K562 (cell line): ENCODE results near the gene IQCK. TPM values are rescaled to one million over a fixed set of nuclear protein-coding genes. Genes with fewer than 3 reads are reported as not detected.

Source experiments
- ATAC-seq: fragments of 200-7000 bp; cut with Tn5 transposase; 3 replicates; pipeline ENCODE4 v1.9.1; 2020; ENCODE audit warnings: moderate library complexity
- BruUV-seq: library from RNA; stranded (reverse); fragments of 400-500 nt; replicated peaks from 2 replicates; lab custom pipeline; 2021; lab: Mats Ljungman, UMichigan
- CTCF ChIA-PET: fragments of 300-600 bp; formaldehyde crosslinking; extraction: SDS; loops from one replicate; lab custom pipeline; 2021; ENCODE audit warnings: low intra/inter-chr PET ratio; lab: Yijun Ruan, JAX
- POLR2A ChIA-PET: fragments of 300-600, 350-650 bp; sonication (Branson Sonifier 250); formaldehyde crosslinking; extraction: SDS; loops from one replicate; lab custom pipeline; 2021; ENCODE audit warnings: antibody characterized with exemption, inconsistent platforms; lab: Yijun Ruan, JAX
- DNase-seq, 4 experiments: peaks; one replicate each; pipeline versions ENCODE4 v3.0.0 to v3.0.0-alpha.2; 2011 to 2018; ENCODE audit warnings: low spot score in 3 of 4, mixed read lengths in 3 of 4; ENCODE audit errors: extremely low read depth in 1 of 4
- FAIRE-seq: peaks from 2 replicates; lab custom pipeline; 2011; peaks lifted over from hg19 to GRCh38; lab: Jason Lieb, UNC
- H2AFZ ChIP-seq: 2 replicates; pipeline ENCODE4 v1.6.0; 2011; ENCODE audit warnings: low read depth, low read length, control low read depth, inconsistent platforms
- H3K27ac ChIP-seq: fragments of 200-600 bp; 3 replicates; pipeline ENCODE4 v1.8.0; 2011; ENCODE audit warnings: low read depth, mild to moderate bottlenecking, control low read depth, inconsistent platforms, low read length, moderate library complexity, mixed read lengths; ENCODE audit errors: extremely low read depth
- H3K27me3 ChIP-seq, 2 experiments: fragments of 300-600 bp in 1 of 2; 2 replicates in 1 of 2; 3 replicates in 1 of 2; pipeline versions ENCODE4 v1.6.0 to v1.8.0; 2011; ENCODE audit warnings: inconsistent platforms in 2 of 2, low read length in 2 of 2, mild to moderate bottlenecking in 1 of 2, mixed read lengths in 1 of 2, moderate library complexity in 1 of 2; ENCODE audit not compliant: control insufficient read depth in 2 of 2, insufficient read depth in 2 of 2
- H3K36me3 ChIP-seq: fragments of 300-600 bp; 3 replicates; pipeline ENCODE4 v1.8.0; 2011; ENCODE audit warnings: mild to moderate bottlenecking, low read length, inconsistent platforms; ENCODE audit not compliant: control insufficient read depth, insufficient read depth
- H3K4me1 ChIP-seq, 2 experiments: fragments of 200-600 bp in 1 of 2; replicated peaks in 1 of 2; 2 replicates in 1 of 2; 3 replicates in 1 of 2; pipeline versions ENCODE4 v1.5.1 to v1.8.0; 2011; ENCODE audit warnings: inconsistent platforms in 2 of 2, low read length in 2 of 2, mild to moderate bottlenecking in 1 of 2, mixed read lengths in 1 of 2, moderate library complexity in 1 of 2; ENCODE audit not compliant: control insufficient read depth in 2 of 2, insufficient read depth in 2 of 2
- H3K4me2 ChIP-seq: 2 replicates; pipeline ENCODE4 v1.6.1; 2011; ENCODE audit warnings: low read length, control low read depth, inconsistent platforms, mixed read lengths; ENCODE audit not compliant: insufficient read depth
- H3K4me3 ChIP-seq: fragments of 200-600 bp; sonication (generic), shearing (Covaris generic); 2 replicates; pipeline ENCODE4 v1.5.1; 2016; ENCODE audit warnings: control low read depth, inconsistent platforms
- H3K79me2 ChIP-seq: fragments of 200-600 bp; 3 replicates; pipeline ENCODE4 v1.8.0; 2011; ENCODE audit warnings: low read length, inconsistent platforms; ENCODE audit not compliant: control insufficient read depth, insufficient read depth
- H3K9ac ChIP-seq, 2 experiments: 2 replicates each; pipeline versions ENCODE4 v1.6.0 to v1.6.1; 2011; ENCODE audit warnings: low read depth in 2 of 2, low read length in 2 of 2, control low read depth in 1 of 2, inconsistent platforms in 1 of 2, mild to moderate bottlenecking in 1 of 2, mixed read lengths in 1 of 2; ENCODE audit not compliant: insufficient read depth in 1 of 2
- H3K9me1 ChIP-seq: one replicate; pipeline ENCODE4 v1.6.0; 2011; ENCODE audit warnings: inconsistent platforms, mild to moderate bottlenecking, low read length, moderate library complexity; ENCODE audit not compliant: control insufficient read depth, insufficient read depth
- H3K9me3 ChIP-seq: replicated peaks from 2 replicates; pipeline ENCODE4 v1.5.1; 2011; ENCODE audit warnings: low read depth, low read length, inconsistent platforms; ENCODE audit not compliant: control insufficient read depth, insufficient read depth
- H4K20me1 ChIP-seq: replicated peaks from 2 replicates; pipeline ENCODE4 v1.6.1; 2011; ENCODE audit warnings: low read length, inconsistent platforms, mixed read lengths; ENCODE audit not compliant: control insufficient read depth, insufficient read depth
- BRF1 ChIP-seq: IDR thresholded peaks from 3 replicates; pipeline ENCODE4 v1.6.1; 2011; ENCODE audit warnings: borderline replicate concordance, mild to moderate bottlenecking; ENCODE audit not compliant: insufficient read length; ENCODE audit errors: extremely low read depth
- NFIC ChIP-seq: fragments of 450-650 bp; IDR thresholded peaks from 2 replicates; pipeline ENCODE4 v1.6.1; 2017; ENCODE audit warnings: mild to moderate bottlenecking, inconsistent platforms
- NR0B1 ChIP-seq: fragments of 450-650 bp; IDR thresholded peaks from one replicate; pipeline ENCODE4 v1.6.1; 2018; ENCODE audit warnings: mild to moderate bottlenecking, moderate library complexity; ENCODE audit not compliant: partially characterized antibody
- NR4A1 ChIP-seq, 2 experiments: fragments of 250-450 bp in 1 of 2; fragments of 450-650 bp in 1 of 2; sonication (Bioruptor Pico) in 1 of 2; IDR thresholded peaks; 2 replicates each; pipeline versions ENCODE4 v1.4.0 to v1.6.1; 2016 to 2020; ENCODE audit warnings: mild to moderate bottlenecking in 2 of 2, missing compliant biosample characterization in 1 of 2, missing genetic modification characterization in 1 of 2, moderate library complexity in 1 of 2
- ZNF124 ChIP-seq: sonication (generic); formaldehyde crosslinking; IDR thresholded peaks from 2 replicates; pipeline ENCODE4 v1.8.1; 2022; ENCODE audit warnings: missing genetic modification reagents
- WGBS: fragments of 100-300 bp; shearing (Covaris generic); methylation state at CpG from one replicate; pipeline ENCODE4 v1.1.6; 2016; ENCODE audit warnings: low coverage, mixed read lengths; ENCODE audit not compliant: insufficient coverage; ENCODE audit errors: missing lambda C conversion rate; 5-methylcytosine and 5-hydroxymethylcytosine counted together
- in situ Hi-C: fragments of 300-500 bp; cut with MboI; formaldehyde crosslinking; loops from 4 replicates; pipeline ENCODE4 v1.15.0; 2018; ENCODE audit warnings: inconsistent platforms, mixed read lengths
- intact Hi-C: fragments of 100-400 bp; cut with micrococcal nuclease; formaldehyde crosslinking; loops from 2 replicates; pipeline ENCODE4 v1.14.2; 2022
- polyA plus RNA-seq, 8 experiments: library from polyadenylated mRNA; depleted of rRNA in 4 of 8; stranded (reverse) in 5 of 8; unstranded in 3 of 8; fragments of >200 nt; fragmentation: Nextera tagmentation in 2 of 8; fragmentation: Illumina TruSeq in 1 of 8; extraction: Ambion mirVana in 2 of 8; extraction: Trizol in 1 of 8; gene quantifications; 2 replicates each; pipeline versions ENCODE4 v1.2.1 to v1.2.3, GENCODE V29; 2011 to 2014; ENCODE audit warnings: inconsistent platforms in 1 of 8, missing spikeins in 1 of 8
- total RNA-seq, 7 experiments: library from RNA; depleted of rRNA in 6 of 7; stranded (reverse); fragments of >200 nt in 6 of 7; fragmentation: Illumina TruSeq in 2 of 7; extraction: Trizol in 2 of 7; gene quantifications; 2 replicates each; pipeline versions ENCODE4 v1.2.1 to v1.2.3, GENCODE V29; 2011 to 2021; ENCODE audit warnings: low replicate concordance in 1 of 7
- TF ChIP-seq, protein P1 (sequence below), 2 experiments: fragments of 250-450 bp in 1 of 2; fragments of 450-650 bp in 1 of 2; sonication (Bioruptor Pico) in 1 of 2; IDR thresholded peaks; 2 replicates each; pipeline versions ENCODE4 v1.6.1 to v1.8.0; 2016 to 2021; ENCODE audit warnings: mild to moderate bottlenecking in 2 of 2, moderate library complexity in 2 of 2, missing compliant biosample characterization in 1 of 2, missing genetic modification characterization in 1 of 2
- TF ChIP-seq, protein P2 (sequence below): fragments of 250-450 bp; sonication (Bioruptor Pico); IDR thresholded peaks from 2 replicates; pipeline ENCODE4 v1.5.0; 2021; ENCODE audit warnings: mild to moderate bottlenecking, moderate library complexity

IQCK gene
- total and polyA plus RNA-seq, 9 of the 15 experiments (the other 6 are each of a cell fraction or from before 2014, with no cell fraction given): 5.2 to 12.2 (median 7.3) TPM

DNA sequence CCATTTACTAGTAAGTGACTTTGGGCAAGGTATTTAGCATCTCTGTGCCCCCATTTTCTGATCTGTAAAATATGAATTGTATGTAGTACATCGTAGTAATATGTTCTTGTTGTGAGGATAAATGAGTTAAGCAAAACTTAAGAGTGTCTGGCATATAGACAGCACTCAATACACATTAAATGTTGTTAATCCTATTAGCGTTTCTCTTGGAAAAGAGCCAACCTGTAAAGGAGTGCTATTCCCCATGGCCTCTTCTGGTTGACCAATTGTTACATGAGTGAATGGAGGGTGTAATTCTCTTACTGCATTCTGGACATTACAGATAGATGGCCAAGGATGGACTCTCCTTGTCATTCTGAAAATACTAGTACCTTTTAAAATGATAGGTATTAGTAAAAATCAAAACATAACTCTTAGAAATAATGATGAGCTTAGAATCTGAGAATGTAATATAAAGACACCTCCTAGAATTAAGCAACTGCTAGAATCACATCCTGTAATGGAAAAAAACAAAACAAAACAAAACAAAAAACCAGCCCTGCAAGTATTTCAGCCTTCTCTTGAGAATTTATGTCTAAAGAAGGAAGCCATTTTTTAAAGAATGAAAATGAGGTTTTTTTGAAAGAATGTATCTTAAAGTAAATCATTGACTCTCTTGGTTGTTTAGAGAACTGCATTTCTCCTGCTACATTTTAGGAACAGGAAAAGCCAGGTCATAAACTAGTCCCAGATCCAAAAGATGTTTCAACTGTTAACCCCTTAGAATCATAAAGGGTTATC, 30.5 kb downstream of the IQCK start:
- Histone ChIP-seq H2AFZ (no peak overlapping the region), H3K9ac (no peak overlapping the region), H3K4me2 (no peak overlapping the region), H3K4me1 (peaks cover 4 to 10% of the 10 kb centered on the region in 2 experiments; a peak in 3 of 5 replicates), H3K79me2 (no peaks in the 10 kb centered on the region), H3K4me3 (no peak overlapping the region), H3K36me3 (no peaks in the 10 kb centered on the region), H4K20me1 (no peaks in the 10 kb centered on the region), H3K9me1 (no peaks in the 10 kb centered on the region), H3K27me3 (no peaks in the 10 kb centered on the region), H3K27ac (no peak overlapping the region), H3K9me3 (no peaks in the 10 kb centered on the region)
- ATAC-seq: no peak
- TF ChIP-seq, protein P1, sequence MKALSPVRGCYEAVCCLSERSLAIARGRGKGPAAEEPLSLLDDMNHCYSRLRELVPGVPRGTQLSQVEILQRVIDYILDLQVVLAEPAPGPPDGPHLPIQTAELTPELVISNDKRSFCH (CRISPR knock-in tag; IDR thresholded peaks at IDR 0.05): no peak
- TF ChIP-seq, protein P1 (tag; IDR thresholded peaks at IDR 0.05): no peak
- 0 out of 2 replicates have a peak, but pooled peaks have one; percentile 9 for TF ChIP-seq NFIC
- DNase-seq: no peak
- no peak for FAIRE-seq
- ChIA-PET POLR2A (interaction anchor here (1.6 kb wide), 1 partner anchor 10 kb away, joined by 3 read pairs; no protein-coding TSS in a partner anchor), CTCF (no interaction called here)
- 19% methylated on average over 2 of the region's 2 CpGs for WGBS
- in situ Hi-C loops (no loop called here), intact Hi-C loops (no loop called here)
- no TSS peak for BruUV-seq

DNA sequence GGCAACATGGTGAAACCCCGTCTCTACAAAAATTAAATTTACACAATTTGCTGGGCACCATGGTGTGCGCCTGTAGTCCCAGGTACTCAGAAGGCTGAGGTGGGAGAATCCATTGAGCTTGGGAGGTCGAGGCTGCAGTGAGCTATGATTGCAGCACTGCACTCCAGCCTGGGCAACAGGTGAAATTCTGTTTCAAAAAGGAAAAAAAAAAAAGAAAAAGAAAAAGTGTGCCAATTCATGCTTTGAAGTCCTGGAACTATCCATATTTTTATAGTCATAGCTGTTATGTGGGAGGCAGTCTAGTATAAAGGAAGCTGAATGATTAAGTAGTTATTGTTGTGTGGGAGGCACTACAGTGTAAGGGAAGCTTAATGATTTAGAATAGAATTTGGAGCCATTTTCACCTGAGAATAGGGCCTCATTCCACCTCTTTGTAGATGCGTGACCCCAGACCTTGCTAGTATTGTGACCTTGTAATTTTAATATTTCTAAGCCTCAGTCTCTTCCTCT, 31.6 kb downstream of the IQCK start:
- H4K20me1 ChIP-seq: no peaks in the 10 kb centered on the region
- no peak overlapping the region for H3K4me3 ChIP-seq
- no peaks in the 10 kb centered on the region for H3K36me3 ChIP-seq
- CTCF ChIA-PET: no interaction called here
- no peak overlapping the region for H3K4me2 ChIP-seq
- no TSS peak for BruUV-seq
- no peak overlapping the region for H3K9ac ChIP-seq
- no peak overlapping the region for H3K27ac ChIP-seq
- no peak for DNase-seq
- no peak for ATAC-seq
- H3K27me3 ChIP-seq: no peaks in the 10 kb centered on the region
- POLR2A ChIA-PET: interaction anchor here (0.7 to 0.8 kb wide), 2 partner anchors 9 kb away, joined by 3 read pairs; no protein-coding TSS in a partner anchor
- H3K9me1 ChIP-seq: no peaks in the 10 kb centered on the region
- H3K9me3 ChIP-seq: no peaks in the 10 kb centered on the region
- in situ Hi-C loops (no loop called here), intact Hi-C loops (no loop called here)
- no peak for FAIRE-seq
- whole genome bisulfite sequencing: 61% methylated on average over 4 of the region's 4 CpGs
- no peak overlapping the region for H2AFZ ChIP-seq
- peaks cover 4 to 10% of the 10 kb centered on the region in 2 experiments; a peak in 3 of 5 replicates for H3K4me1 ChIP-seq
- no peaks in the 10 kb centered on the region for H3K79me2 ChIP-seq
- TF ChIP-seq, protein P2, sequence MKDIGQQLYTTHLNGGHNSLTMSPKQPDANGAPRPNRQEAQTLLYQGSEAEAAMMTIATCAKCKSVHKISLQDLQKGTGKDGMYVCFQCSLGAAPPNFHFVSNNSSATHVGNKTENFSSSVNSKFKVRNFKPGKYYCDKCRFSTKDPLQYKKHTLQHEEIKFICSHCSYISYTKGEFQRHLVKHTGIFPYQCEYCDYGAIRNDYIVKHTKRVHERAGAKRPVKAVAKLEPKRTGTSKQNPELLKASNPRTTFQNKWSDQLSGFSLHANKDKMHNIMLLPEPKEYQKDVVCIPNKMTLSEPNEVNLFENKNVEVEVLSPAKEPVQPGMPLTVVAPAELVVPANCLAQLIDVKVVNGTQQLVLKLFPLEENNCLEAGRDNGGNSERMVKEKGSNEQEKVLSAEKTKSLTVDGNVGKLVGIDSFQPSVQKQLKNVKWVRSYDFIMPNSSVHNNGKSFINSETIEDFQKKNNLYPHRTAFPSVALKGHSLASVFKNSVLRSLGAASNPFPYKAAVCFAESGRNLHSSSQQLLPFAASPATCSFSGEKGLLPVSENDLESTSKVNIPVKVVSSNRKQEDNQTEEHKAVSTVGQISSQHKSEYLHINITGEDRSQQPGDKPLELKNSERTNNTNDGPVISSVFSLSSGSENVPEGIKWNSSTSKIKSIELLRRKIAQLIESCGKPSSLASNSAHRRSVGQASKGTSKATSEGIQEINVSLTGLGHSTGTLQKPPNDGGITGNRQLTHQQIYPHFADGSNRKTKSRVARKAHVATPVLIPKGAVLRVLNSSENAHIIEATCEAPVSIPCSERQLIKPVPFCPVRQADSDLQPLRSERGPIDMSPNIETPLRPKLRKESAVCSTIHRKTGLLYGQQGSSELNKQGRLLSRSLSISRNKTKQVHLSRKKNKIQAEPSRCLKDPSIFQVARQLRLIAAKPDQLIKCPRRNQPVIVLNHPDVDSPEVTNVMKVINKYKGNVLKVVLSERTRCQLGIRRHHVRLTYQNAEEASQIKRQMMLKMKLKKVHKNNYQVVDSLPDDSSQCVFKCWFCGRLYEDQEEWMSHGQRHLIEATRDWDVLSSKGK: no peak
- TF ChIP-seq ZNF124 (CRISPR knock-in tag) (no peak), NR4A1 (CRISPR knock-in tag; IDR thresholded peaks at IDR 0.05) (no peak), NR4A1 (tag; IDR thresholded peaks at IDR 0.05) (no peak), NR0B1 (no peak), BRF1 (no peak)
